ENCODE measurements around the gene ZNF619.
A peak's percentile ranks its signal among the peaks of the same experiment; 100 is the strongest.

ZNF619 gene

DNA sequence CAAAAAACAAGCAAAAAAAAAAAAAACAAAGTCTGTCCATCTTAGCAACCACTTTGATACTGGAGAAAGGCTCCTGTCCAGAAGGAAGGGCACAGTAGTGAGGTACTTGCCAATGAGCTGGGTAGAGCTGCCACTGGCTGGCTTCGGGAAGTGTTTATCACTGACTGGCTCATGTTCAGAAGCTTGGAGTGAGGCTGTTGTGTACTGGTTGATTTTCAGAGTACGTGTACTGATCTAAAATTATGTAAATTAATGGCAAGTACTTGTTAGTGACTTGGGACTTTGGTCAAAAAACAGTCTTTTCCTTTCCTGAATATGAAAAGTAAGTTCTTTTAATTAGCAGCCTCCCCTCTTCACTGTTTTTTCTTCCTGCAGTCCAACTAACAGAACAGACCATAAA lies 46.9 kb downstream of the ZNF619 start:
- ChIA-PET CTCF (interaction anchor here (0.9 kb wide), 1 partner anchor 18 kb away, joined by 4 read pairs; the partner anchor contains the start of gene ZNF620), POLR2A (interaction anchor here (1.0 to 3.2 kb wide), 9 partner anchors 7 to 71 kb away, joined by 4 to 36 read pairs (median 6); partner anchors contain the start of genes RPL14, ZNF619 and ZNF620)
- TF ChIP-seq NFRKB (IDR thresholded peaks at IDR 0.05) (no peak), SUZ12 (IDR thresholded peaks at IDR 0.05) (no peak), LEF1 (IDR thresholded peaks at IDR 0.05; ENCODE audit: borderline replicate concordance) (no peak), ARNT (IDR thresholded peaks at IDR 0.05) (no peak), PKNOX1 (IDR thresholded peaks at IDR 0.05) (no peak), FOXM1 (IDR thresholded peaks at IDR 0.05; ENCODE audit: borderline replicate concordance) (no peak), HDGF (IDR thresholded peaks at IDR 0.05; ENCODE audit: borderline replicate concordance) (no peak), ZNF384 (IDR thresholded peaks at IDR 0.05) (no peak), L3MBTL2 (conservative IDR thresholded peaks at IDR 0.05) (no peak), FOXK2 (IDR thresholded peaks at IDR 0.05) (no peak), FOXA1 (IDR thresholded peaks at IDR 0.05) (no peak), ELF4 (IDR thresholded peaks at IDR 0.05) (no peak), BHLHE40 (IDR thresholded peaks at IDR 0.05; ENCODE audit: borderline replicate concordance) (no peak), TARDBP (IDR thresholded peaks at IDR 0.05) (no peak), SP1 (IDR thresholded peaks at IDR 0.05) (no peak), CTBP1 (IDR thresholded peaks at IDR 0.05; ENCODE audit: borderline replicate concordance) (no peak)
- DNase-seq (ENCODE audit: extremely low spot score) = no peak

DNA sequence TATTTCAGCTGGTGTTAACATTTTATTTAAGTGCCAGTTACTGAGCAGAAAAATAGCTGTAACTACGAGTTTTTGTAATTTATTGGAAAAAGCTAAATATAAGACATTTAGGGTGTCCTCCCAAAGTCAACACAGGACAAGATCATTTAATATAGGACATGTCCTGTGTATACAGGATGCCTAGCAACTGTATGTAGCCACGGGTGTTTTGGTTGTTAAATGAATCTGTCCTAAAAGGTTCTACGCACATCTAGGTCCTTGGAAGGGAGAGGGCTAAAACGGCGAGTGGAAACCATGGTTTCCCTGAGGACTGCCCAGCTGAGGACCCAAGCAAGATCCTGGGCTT lies 47.3 kb downstream of the ZNF619 start:
- ChIA-PET POLR2A (interaction anchor here (0.6 to 3.2 kb wide), 17 partner anchors 8 to 71 kb away, joined by 3 to 36 read pairs (median 4); partner anchors contain the start of genes RPL14, ZNF619 and ZNF620), CTCF (interaction anchor here (0.9 kb wide), 1 partner anchor 18 kb away, joined by 4 read pairs; the partner anchor contains the start of gene ZNF620)
- no peak for DNase-seq (ENCODE audit: extremely low spot score)
- TF ChIP-seq CTBP1 (IDR thresholded peaks at IDR 0.05; ENCODE audit: borderline replicate concordance) = 0 out of 2 replicates have a peak, but pooled peaks have one; percentile 22
- no peak for TF ChIP-seq TARDBP (IDR thresholded peaks at IDR 0.05)

DNA sequence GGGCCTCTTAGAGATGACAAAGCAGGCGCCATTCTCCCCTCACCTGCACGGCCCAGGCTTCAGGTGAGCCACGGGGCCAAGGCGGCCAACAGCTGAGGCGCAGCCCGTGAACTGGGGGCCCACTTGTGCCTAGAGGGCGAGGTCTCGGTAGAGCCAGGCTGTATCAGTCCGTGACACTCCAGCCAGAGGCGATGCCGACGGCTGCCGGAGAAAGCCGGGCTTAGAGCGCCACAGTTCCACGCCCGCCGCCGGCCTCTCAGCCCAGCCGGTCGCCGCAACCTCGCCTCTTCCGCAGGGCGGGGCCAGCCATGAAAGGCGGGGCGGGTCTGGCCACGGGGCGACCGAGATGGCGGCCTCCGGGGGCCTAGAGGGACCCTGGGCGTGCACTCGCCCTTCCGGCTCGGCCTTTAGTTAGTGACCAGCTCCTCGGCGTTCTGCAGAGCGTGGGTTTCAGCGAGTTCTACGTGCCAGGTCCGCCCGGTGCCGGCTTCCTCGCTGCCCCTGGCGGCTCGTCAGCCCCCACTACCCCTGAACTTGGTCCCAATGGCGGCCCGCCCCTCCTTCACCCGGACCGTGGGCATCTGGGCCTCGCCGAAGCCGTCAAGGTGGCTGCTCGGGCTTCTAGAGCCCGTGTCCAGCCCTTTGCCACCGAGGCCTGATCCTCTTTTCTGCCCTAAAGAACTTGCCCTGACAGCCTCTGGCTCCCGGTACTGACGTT lies 47.8 kb downstream of the ZNF619 start, which contains the start of gene ZNF621:
ZNF621 (plus strand) TSS at position 393 of the 718 bp plus-strand sequence. CDS start 881 bp downstream, outside the sequence.
- TF ChIP-seq NFRKB (IDR thresholded peaks at IDR 0.05) (peak; percentile 10; the same call in 1 of the 2 replicates), L3MBTL2 (conservative IDR thresholded peaks at IDR 0.05) (peak; percentile 70), ELF4 (IDR thresholded peaks at IDR 0.05) (peak; percentile 70), LEF1 (IDR thresholded peaks at IDR 0.05; ENCODE audit: borderline replicate concordance) (no peak)
- CTCF ChIA-PET = interaction anchor here (0.9 kb wide), 1 partner anchor 19 kb away, joined by 4 read pairs; the partner anchor contains the start of gene ZNF620
- POLR2A ChIA-PET = interaction anchor here (0.6 to 3.2 kb wide), 16 partner anchors 8 to 72 kb away, joined by 3 to 36 read pairs (median 4); partner anchors contain the start of genes RPL14, ZNF619 and ZNF620
- peak; percentile 92 for DNase-seq (ENCODE audit: extremely low spot score)

DNA sequence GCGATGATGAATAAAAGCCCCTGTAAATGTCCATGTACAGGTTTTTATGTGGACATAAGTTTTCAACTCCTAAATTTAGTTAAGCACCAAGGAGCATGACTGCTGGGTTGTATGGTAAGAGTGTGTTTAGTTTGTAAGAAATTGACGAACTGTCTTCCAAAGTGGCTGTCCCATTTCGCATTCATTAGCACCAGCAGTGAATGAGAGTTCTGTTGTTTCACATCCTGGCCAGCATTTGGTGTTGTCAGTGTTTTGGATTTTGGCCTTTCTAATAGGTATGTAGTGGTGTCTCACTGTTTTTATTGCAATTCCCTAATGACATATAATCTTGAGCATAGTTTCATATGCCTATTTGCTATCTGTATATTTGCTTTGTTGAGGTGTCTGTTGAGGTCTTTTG lies 51.5 kb downstream of the ZNF619 start:
- POLR2A ChIA-PET = interaction anchor here (0.6 kb wide), 1 partner anchor 53 kb away, joined by 4 read pairs; no protein-coding TSS in a partner anchor
- TF ChIP-seq BHLHE40 (IDR thresholded peaks at IDR 0.05; ENCODE audit: borderline replicate concordance) = no peak
- DNase-seq (ENCODE audit: extremely low spot score) = no peak
- CTCF ChIA-PET = no interaction called here

DNA sequence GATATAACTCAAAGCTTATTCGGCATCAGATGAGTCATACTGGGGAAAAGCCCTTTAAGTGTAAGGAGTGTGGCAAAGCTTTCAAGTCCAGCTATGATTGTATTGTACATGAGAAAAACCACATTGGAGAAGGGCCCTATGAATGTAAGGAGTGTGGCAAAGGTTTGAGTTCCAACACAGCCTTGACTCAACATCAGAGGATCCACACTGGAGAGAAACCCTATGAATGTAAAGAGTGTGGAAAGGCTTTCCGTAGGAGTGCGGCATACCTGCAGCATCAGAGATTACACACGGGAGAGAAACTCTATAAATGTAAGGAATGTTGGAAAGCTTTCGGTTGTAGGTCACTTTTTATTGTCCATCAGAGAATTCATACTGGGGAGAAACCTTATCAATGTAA lies 55.3 kb downstream of the ZNF619 start:
- TF ChIP-seq LEF1 (IDR thresholded peaks at IDR 0.05; ENCODE audit: borderline replicate concordance) = no peak
- TF ChIP-seq FOXA1 (IDR thresholded peaks at IDR 0.05) = no peak
- no peak for TF ChIP-seq FOXK2 (IDR thresholded peaks at IDR 0.05)
- TF ChIP-seq TARDBP (IDR thresholded peaks at IDR 0.05) = no peak
- no peak for TF ChIP-seq ZNF384 (IDR thresholded peaks at IDR 0.05)
- TF ChIP-seq CTBP1 (IDR thresholded peaks at IDR 0.05; ENCODE audit: borderline replicate concordance) = no peak
- TF ChIP-seq BHLHE40 (IDR thresholded peaks at IDR 0.05; ENCODE audit: borderline replicate concordance) = no peak
- TF ChIP-seq SP1 (IDR thresholded peaks at IDR 0.05) = no peak
- ChIA-PET CTCF (no interaction called here), POLR2A (interaction anchor here (0.9 kb wide), 1 partner anchor 8 kb away, joined by 3 read pairs; the partner anchor contains the start of gene ZNF621)
- DNase-seq (ENCODE audit: extremely low spot score) = no peak

GRCh38 chr3:40534283-40534682 lies 57.4 kb downstream of the ZNF619 start:
- ChIA-PET CTCF (no interaction called here), POLR2A (interaction anchor here (1.3 kb wide), 1 partner anchor 10 kb away, joined by 4 read pairs; the partner anchor contains the start of gene ZNF621)
- no peak for TF ChIP-seq PKNOX1 (IDR thresholded peaks at IDR 0.05)
- TF ChIP-seq SUZ12 (IDR thresholded peaks at IDR 0.05) = no peak
- no peak for TF ChIP-seq FOXA1 (IDR thresholded peaks at IDR 0.05)
- TF ChIP-seq TARDBP (IDR thresholded peaks at IDR 0.05) = no peak
- TF ChIP-seq NFRKB (IDR thresholded peaks at IDR 0.05) = no peak
- TF ChIP-seq ZNF384 (IDR thresholded peaks at IDR 0.05) = no peak
- TF ChIP-seq SP1 (IDR thresholded peaks at IDR 0.05) = no peak
- TF ChIP-seq ARNT (IDR thresholded peaks at IDR 0.05) = no peak
- DNase-seq (ENCODE audit: extremely low spot score) = no peak

All from HEK293T (cell line).